ENCODE results near the gene VPS9D1. TPM values are rescaled to one million over a fixed set of nuclear protein-coding genes. Genes with fewer than 3 reads are reported as not detected.
"Not testable (repeated sequence)": the region's sequence is repeated elsewhere in the genome, so short reads cannot be mapped to it uniquely, and the experiment has no call there.

The VPS9D1 gene
- total and polyA plus RNA-seq, 10 of the 15 experiments (the other 5 are each of a cell fraction or from before 2014, with no cell fraction given): 0.65 to 4.2 (median 1.1) TPM

DNA sequence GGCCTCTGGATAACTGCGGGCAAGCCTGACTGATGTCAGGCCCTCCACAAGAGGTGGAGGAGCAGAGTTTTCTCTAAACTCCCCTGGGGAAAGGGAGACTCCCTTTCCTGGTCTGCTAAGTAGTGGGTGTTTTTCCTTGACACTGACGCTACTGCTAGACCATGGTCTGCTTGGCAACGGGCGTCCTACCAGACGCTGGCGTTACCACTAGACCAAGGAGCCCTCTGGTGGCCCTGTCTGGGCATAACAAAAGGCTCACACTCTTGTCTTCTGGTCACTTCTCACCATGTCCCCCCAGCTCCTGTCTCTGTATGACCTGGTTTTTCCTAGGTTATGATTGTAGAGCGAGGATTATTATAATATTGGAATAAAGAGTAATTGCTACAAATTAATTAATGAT lies 53.7 kb downstream of the VPS9D1 start:
- H3K4me3 ChIP-seq; H2AFZ ChIP-seq (ENCODE audit: control insufficient read depth, low read depth, low read length); H3K27ac ChIP-seq (ENCODE audit: control insufficient read depth, insufficient read depth); CTCF ChIA-PET; FAIRE-seq; H3K27me3 ChIP-seq (replicated peaks in 1 of 2; ENCODE audit: control insufficient read depth in 2 of 2, insufficient read depth in 2 of 2, low read length in 1 of 2); intact Hi-C loops (cut with micrococcal nuclease; ENCODE audit: unreplicated experiment); in situ Hi-C loops (cut with MboI); H3K9me3 ChIP-seq (replicated peaks; ENCODE audit: control insufficient read depth, insufficient read depth, low read length); H4K20me1 ChIP-seq (ENCODE audit: control insufficient read depth, insufficient read depth); H3K36me3 ChIP-seq (ENCODE audit: control insufficient read depth in 2 of 2, insufficient read depth in 2 of 2, low read length in 1 of 2); H3K4me1 ChIP-seq (ENCODE audit: control insufficient read depth, insufficient read depth, low read length); ATAC-seq; H3K79me2 ChIP-seq (ENCODE audit: control insufficient read depth, insufficient read depth, low read length); SMC1A ChIA-PET (ENCODE audit: uncharacterized antibody, unreplicated experiment); BruUV-seq (replicated peaks); RAD21 ChIA-PET (ENCODE audit: unreplicated experiment); H3K9ac ChIP-seq (ENCODE audit: control insufficient read depth, insufficient read depth, low read length); H3K4me2 ChIP-seq (ENCODE audit: control insufficient read depth, insufficient read depth); DNase-seq (ENCODE audit: low read depth, low spot score): not testable (repeated sequence)
- WGBS (ENCODE audit: insufficient coverage, insufficient replicate concordance, low lambda C conversion rate, missing lambda C conversion rate): 17% methylated on average over 7 of the region's 7 CpGs
- POLR2A ChIA-PET: interaction anchor here (0.9 kb wide), 1 partner anchor 42 kb away, joined by 3 read pairs; no protein-coding TSS in a partner anchor
- 0 out of 2 replicates have a peak, but pooled peaks have one; percentile 23 for TF ChIP-seq RAD21 (IDR thresholded peaks at IDR 0.05; ENCODE audit: insufficient read depth, low read depth, low read length)
- TF ChIP-seq, protein P1, sequence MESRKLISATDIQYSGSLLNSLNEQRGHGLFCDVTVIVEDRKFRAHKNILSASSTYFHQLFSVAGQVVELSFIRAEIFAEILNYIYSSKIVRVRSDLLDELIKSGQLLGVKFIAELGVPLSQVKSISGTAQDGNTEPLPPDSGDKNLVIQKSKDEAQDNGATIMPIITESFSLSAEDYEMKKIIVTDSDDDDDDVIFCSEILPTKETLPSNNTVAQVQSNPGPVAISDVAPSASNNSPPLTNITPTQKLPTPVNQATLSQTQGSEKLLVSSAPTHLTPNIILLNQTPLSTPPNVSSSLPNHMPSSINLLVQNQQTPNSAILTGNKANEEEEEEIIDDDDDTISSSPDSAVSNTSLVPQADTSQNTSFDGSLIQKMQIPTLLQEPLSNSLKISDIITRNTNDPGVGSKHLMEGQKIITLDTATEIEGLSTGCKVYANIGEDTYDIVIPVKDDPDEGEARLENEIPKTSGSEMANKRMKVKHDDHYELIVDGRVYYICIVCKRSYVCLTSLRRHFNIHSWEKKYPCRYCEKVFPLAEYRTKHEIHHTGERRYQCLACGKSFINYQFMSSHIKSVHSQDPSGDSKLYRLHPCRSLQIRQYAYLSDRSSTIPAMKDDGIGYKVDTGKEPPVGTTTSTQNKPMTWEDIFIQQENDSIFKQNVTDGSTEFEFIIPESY (IDR thresholded peaks at IDR 0.05): peak; percentile 80; the same call in 1 of the 2 replicates
- TF ChIP-seq, protein P2, sequence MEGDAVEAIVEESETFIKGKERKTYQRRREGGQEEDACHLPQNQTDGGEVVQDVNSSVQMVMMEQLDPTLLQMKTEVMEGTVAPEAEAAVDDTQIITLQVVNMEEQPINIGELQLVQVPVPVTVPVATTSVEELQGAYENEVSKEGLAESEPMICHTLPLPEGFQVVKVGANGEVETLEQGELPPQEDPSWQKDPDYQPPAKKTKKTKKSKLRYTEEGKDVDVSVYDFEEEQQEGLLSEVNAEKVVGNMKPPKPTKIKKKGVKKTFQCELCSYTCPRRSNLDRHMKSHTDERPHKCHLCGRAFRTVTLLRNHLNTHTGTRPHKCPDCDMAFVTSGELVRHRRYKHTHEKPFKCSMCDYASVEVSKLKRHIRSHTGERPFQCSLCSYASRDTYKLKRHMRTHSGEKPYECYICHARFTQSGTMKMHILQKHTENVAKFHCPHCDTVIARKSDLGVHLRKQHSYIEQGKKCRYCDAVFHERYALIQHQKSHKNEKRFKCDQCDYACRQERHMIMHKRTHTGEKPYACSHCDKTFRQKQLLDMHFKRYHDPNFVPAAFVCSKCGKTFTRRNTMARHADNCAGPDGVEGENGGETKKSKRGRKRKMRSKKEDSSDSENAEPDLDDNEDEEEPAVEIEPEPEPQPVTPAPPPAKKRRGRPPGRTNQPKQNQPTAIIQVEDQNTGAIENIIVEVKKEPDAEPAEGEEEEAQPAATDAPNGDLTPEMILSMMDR (IDR thresholded peaks at IDR 0.05 in 2 of 3, conservative IDR thresholded peaks at IDR 0.05 in 1 of 3; ENCODE audit: control insufficient read depth in 2 of 3, extremely low read depth in 1 of 3, insufficient read depth in 1 of 3, low read depth in 3 of 3, low read length in 3 of 3): peak in 2 of 3 experiments; percentile 18 to 24; a peak in 2 of 6 replicates

- intact Hi-C loops (cut with micrococcal nuclease; ENCODE audit: unreplicated experiment); H3K9me3 ChIP-seq (replicated peaks; ENCODE audit: control insufficient read depth, insufficient read depth, low read length); in situ Hi-C loops (cut with MboI); CTCF ChIA-PET; H3K27ac ChIP-seq (ENCODE audit: control insufficient read depth, insufficient read depth); H3K9ac ChIP-seq (ENCODE audit: control insufficient read depth, insufficient read depth, low read length); H3K79me2 ChIP-seq (ENCODE audit: control insufficient read depth, insufficient read depth, low read length); POLR2A ChIA-PET; RAD21 ChIA-PET (ENCODE audit: unreplicated experiment); SMC1A ChIA-PET (ENCODE audit: uncharacterized antibody, unreplicated experiment); H3K27me3 ChIP-seq (replicated peaks in 1 of 2; ENCODE audit: control insufficient read depth in 2 of 2, insufficient read depth in 2 of 2, low read length in 1 of 2); DNase-seq (ENCODE audit: low read depth, low spot score); H3K36me3 ChIP-seq (ENCODE audit: control insufficient read depth in 2 of 2, insufficient read depth in 2 of 2, low read length in 1 of 2); H2AFZ ChIP-seq (ENCODE audit: control insufficient read depth, low read depth, low read length); H3K4me2 ChIP-seq (ENCODE audit: control insufficient read depth, insufficient read depth); BruUV-seq (replicated peaks); H4K20me1 ChIP-seq (ENCODE audit: control insufficient read depth, insufficient read depth); ATAC-seq; H3K4me1 ChIP-seq (ENCODE audit: control insufficient read depth, insufficient read depth, low read length); FAIRE-seq; H3K4me3 ChIP-seq: not testable (repeated sequence)
- 91% methylated on average over 11 of the region's 11 CpGs for WGBS (ENCODE audit: insufficient coverage, insufficient replicate concordance, low lambda C conversion rate, missing lambda C conversion rate)
Observed at GRCh38 chr16:89664238-89664637, 56.5 kb downstream of the VPS9D1 start.

Measured in GM12878 (cell line).